A673 (cell line): Measurements from ENCODE around the gene ALOXE3. TPM values are rescaled to one million over a fixed set of nuclear protein-coding genes. Genes with fewer than 3 reads are reported as not detected.

Experiments used
- BruUV-seq: library from RNA; stranded (reverse); fragments of 400-500 nt; replicated peaks from 2 replicates; lab custom pipeline; 2021; lab: Mats Ljungman, UMichigan
- CTCF ChIA-PET: fragments of 300-600 bp; sonication (Branson Sonifier 250); formaldehyde crosslinking; loops from one replicate; lab custom pipeline; 2022; ENCODE audit warnings: antibody characterized with exemption; lab: Charles Lee
- POLR2A ChIA-PET: fragments of 300-600 bp; sonication (Branson Sonifier 250); formaldehyde crosslinking; loops from one replicate; lab custom pipeline; 2022; ENCODE audit warnings: antibody characterized with exemption; ENCODE audit not compliant: low non-redundant PET; lab: Charles Lee
- DNase-seq: peaks from one replicate; pipeline ENCODE4 v3.0.0-alpha.2; 2015; ENCODE audit warnings: low spot score
- H3K27ac ChIP-seq: fragments of 200-600 bp; sonication (generic); 2 replicates; pipeline ENCODE4 v1.5.1; 2016; ENCODE audit warnings: mixed run types, low read depth, mild to moderate bottlenecking, mixed read lengths, antibody characterized with exemption, low read length; ENCODE audit not compliant: poor library complexity, severe bottlenecking
- H3K27me3 ChIP-seq: fragments of 200-600 bp; sonication (generic); replicated peaks from 2 replicates; pipeline ENCODE4 v1.6.1; 2017; ENCODE audit warnings: mixed run types, low read depth, mild to moderate bottlenecking, mixed read lengths, antibody characterized with exemption, low read length; ENCODE audit not compliant: insufficient read depth, poor library complexity
- H3K36me3 ChIP-seq: fragments of 200-600 bp; sonication (generic); 2 replicates; pipeline ENCODE4 v1.6.1; 2016; ENCODE audit warnings: mixed run types, mild to moderate bottlenecking, mixed read lengths, antibody characterized with exemption, low read length; ENCODE audit not compliant: insufficient read depth, poor library complexity, severe bottlenecking
- H3K4me1 ChIP-seq: fragments of 200-600 bp; sonication (generic); 2 replicates; pipeline ENCODE4 v1.6.1; 2017; ENCODE audit warnings: mixed run types, mild to moderate bottlenecking, mixed read lengths, antibody characterized with exemption, low read length; ENCODE audit not compliant: insufficient read depth, poor library complexity, severe bottlenecking
- H3K4me3 ChIP-seq: fragments of 200-600 bp; sonication (generic); 2 replicates; pipeline ENCODE4 v1.5.1; 2016; ENCODE audit warnings: low read depth, mixed run types, mild to moderate bottlenecking, mixed read lengths, low read length; ENCODE audit not compliant: poor library complexity, severe bottlenecking
- H3K9me3 ChIP-seq: fragments of 200-600 bp; sonication (generic); 2 replicates; pipeline ENCODE4 v1.6.1; 2016; ENCODE audit warnings: mixed run types, low read depth, mild to moderate bottlenecking, mixed read lengths, antibody characterized with exemption, low read length; ENCODE audit not compliant: poor library complexity, severe bottlenecking
- EZH2 ChIP-seq: fragments of 200-600 bp; sonication (generic); IDR thresholded peaks from 2 replicates; pipeline ENCODE4 v1.6.1; 2017; ENCODE audit warnings: borderline replicate concordance, low read depth, mild to moderate bottlenecking, mixed read lengths, antibody characterized with exemption, low read length; ENCODE audit not compliant: poor library complexity, severe bottlenecking
- intact Hi-C: fragments of 100-400 bp; cut with micrococcal nuclease; formaldehyde crosslinking; loops from one replicate; pipeline ENCODE4 v1.10.0; 2022; ENCODE audit not compliant: unreplicated experiment
- total RNA-seq: library from RNA; stranded (reverse); gene quantifications from 2 replicates; pipeline ENCODE4 v1.2.3, GENCODE V29; 2021
- TF ChIP-seq, protein P1 (sequence below): fragments of 300-800, 200-600 bp; sonication (generic); conservative IDR thresholded peaks from 2 replicates; pipeline ENCODE4 v1.5.1; 2017; ENCODE audit warnings: low read depth, mild to moderate bottlenecking, antibody characterized with exemption, low read length, moderate library complexity, mixed read lengths

ALOXE3 gene
- total RNA-seq, 1 experiment from 2014 or later, result not detected

DNA sequence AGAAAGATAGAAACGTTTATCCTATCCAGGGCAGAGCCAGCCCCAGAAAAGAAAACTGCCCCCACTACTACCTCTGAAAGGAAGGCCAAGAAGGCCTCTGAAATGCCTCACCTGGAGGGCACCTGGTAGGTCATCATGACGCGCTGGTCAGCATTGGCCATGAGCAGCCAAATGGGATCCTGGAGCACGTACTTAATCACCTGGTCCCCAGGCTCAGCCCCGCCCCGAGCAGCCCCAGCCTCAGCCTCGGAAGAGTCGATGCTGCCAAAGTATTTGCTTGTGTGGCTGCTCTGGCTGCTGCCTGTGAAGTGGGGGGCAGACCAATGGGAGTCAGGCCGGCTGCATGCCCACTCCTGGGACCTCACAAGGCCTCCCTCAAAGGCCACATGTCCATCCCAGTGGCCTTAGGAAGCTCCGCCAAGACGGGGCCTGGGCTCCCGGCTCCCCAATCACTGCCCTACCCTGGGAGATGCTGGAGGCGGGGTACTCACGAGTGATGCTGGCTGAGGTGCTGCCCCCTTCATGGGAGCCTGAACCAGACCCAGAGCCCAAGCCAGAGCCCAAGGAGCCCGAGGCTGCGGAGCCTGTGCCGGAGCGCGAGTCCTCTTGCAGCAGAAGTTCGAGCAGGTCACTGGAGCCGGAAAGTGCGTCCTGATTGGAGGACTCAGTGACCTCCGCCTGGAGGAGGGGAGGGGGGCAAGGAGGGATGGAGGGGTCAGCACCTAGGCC is 24.0 kb upstream of the ALOXE3 start:
- peaks cover 57% of the 10 kb centered on the region for H3K36me3 ChIP-seq

DNA sequence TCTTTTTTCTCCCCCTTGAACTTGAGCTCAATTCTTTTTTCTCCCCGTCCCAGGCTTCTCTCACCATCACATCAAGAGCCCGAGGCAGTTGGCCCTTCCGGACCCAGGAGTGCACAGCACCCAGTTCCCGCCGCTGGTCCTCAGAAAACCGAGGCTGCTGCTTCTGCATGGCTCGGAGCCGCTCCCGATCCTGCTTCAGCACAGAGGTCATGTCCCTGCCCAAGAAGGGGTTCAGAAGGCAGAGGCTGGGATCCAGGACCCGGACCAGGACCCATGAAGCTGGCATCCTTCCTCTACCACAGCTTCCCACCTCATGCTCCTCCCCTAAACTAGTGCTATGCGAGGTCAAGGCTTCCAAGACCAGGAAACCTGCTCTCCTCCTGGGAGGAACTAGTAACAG is 23.4 kb upstream of the ALOXE3 start:
- POLR2A ChIA-PET, result no interaction called here
- Histone ChIP-seq H3K36me3 (peaks cover 51% of the 10 kb centered on the region), H3K9me3 (no peaks in the 10 kb centered on the region), H3K4me1 (no peaks in the 10 kb centered on the region), H3K27me3 (no peaks in the 10 kb centered on the region), H3K4me3 (no peak overlapping the region), H3K27ac (no peak overlapping the region)
- BruUV-seq, result no TSS peak
- CTCF ChIA-PET, result no interaction called here
- TF ChIP-seq EZH2, result no peak
- TF ChIP-seq, protein P1, sequence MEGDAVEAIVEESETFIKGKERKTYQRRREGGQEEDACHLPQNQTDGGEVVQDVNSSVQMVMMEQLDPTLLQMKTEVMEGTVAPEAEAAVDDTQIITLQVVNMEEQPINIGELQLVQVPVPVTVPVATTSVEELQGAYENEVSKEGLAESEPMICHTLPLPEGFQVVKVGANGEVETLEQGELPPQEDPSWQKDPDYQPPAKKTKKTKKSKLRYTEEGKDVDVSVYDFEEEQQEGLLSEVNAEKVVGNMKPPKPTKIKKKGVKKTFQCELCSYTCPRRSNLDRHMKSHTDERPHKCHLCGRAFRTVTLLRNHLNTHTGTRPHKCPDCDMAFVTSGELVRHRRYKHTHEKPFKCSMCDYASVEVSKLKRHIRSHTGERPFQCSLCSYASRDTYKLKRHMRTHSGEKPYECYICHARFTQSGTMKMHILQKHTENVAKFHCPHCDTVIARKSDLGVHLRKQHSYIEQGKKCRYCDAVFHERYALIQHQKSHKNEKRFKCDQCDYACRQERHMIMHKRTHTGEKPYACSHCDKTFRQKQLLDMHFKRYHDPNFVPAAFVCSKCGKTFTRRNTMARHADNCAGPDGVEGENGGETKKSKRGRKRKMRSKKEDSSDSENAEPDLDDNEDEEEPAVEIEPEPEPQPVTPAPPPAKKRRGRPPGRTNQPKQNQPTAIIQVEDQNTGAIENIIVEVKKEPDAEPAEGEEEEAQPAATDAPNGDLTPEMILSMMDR, result no peak
- intact Hi-C loops, result no loop called here
- DNase-seq, result no peak

More for the DNA sequence above, 24.0 kb upstream of the ALOXE3 start:
- CTCF ChIA-PET, result no interaction called here
- Histone ChIP-seq H3K4me3 (no peak overlapping the region), H3K9me3 (no peaks in the 10 kb centered on the region), H3K27ac (no peak overlapping the region), H3K27me3 (no peaks in the 10 kb centered on the region), H3K4me1 (no peaks in the 10 kb centered on the region)
- no peak for DNase-seq
- POLR2A ChIA-PET, result no interaction called here
- intact Hi-C loops, result no loop called here
- BruUV-seq, result no TSS peak
- TF ChIP-seq EZH2, result no peak
- TF ChIP-seq, protein P1, result no peak

DNA sequence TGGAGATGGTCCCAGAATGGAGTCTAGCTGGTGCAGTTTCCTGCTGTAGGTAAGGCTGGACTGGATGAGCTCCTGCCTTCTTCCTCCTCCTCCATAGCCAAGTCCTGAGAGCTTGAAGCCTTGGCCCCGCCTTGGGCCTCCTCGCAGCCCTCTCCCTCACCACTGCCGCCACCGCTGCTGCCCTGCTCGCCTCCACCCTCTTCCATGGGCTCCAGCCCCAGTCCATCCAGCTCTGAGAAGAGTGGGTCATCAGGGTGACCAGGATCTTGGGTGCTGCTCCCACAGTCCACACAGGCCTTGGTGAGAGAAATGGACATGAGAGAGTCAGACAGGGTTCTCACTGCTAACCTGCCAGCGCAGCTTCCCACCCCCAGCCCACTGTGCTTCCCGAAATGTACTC is 22.7 kb upstream of the ALOXE3 start:
- TF ChIP-seq, protein P1, result no peak
- TF ChIP-seq EZH2, result no peak
- H3K27ac ChIP-seq, result no peak overlapping the region
- ChIA-PET CTCF (no interaction called here), POLR2A (no interaction called here)
- no TSS peak for BruUV-seq
- no peaks in the 10 kb centered on the region for H3K27me3 ChIP-seq
- DNase-seq, result no peak
- no peaks in the 10 kb centered on the region for H3K9me3 ChIP-seq
- peaks cover 44% of the 10 kb centered on the region for H3K36me3 ChIP-seq
- intact Hi-C loops, result no loop called here
- H3K4me3 ChIP-seq, result no peak overlapping the region
- H3K4me1 ChIP-seq, result no peaks in the 10 kb centered on the region
